Measurements from ENCODE around the gene HTR3D.

DNA sequence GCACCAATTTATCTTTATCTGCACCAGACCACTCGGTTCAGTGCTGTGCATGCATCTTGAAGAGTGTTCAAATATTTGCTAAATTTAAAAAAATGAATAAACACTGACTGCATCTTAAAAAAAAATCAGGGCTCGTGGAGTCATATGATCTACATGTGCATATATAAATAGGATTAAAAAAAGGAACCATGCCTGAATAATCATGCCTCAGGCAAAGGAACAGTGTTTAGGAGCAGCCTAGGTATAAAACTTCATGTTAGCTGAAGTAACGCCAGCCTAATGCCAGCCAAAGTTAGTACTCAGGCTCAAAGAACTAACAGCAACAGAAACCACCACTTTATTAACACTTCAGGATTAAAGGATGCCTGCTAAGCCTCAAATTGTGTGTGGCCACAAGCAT, 23.4 kb upstream of the HTR3D start:
- TF ChIP-seq EP300 (conservative IDR thresholded peaks at IDR 0.05; ENCODE audit: poor library complexity, severe bottlenecking): no peak
- no peak for TF ChIP-seq CTCF (IDR thresholded peaks at IDR 0.05; ENCODE audit: poor library complexity, severe bottlenecking)
- TF ChIP-seq TAF1 (IDR thresholded peaks at IDR 0.05; ENCODE audit: low read depth): no peak
- TF ChIP-seq POLR2AphosphoS5 (IDR thresholded peaks at IDR 0.05): no peak
- TF ChIP-seq, protein P1, sequence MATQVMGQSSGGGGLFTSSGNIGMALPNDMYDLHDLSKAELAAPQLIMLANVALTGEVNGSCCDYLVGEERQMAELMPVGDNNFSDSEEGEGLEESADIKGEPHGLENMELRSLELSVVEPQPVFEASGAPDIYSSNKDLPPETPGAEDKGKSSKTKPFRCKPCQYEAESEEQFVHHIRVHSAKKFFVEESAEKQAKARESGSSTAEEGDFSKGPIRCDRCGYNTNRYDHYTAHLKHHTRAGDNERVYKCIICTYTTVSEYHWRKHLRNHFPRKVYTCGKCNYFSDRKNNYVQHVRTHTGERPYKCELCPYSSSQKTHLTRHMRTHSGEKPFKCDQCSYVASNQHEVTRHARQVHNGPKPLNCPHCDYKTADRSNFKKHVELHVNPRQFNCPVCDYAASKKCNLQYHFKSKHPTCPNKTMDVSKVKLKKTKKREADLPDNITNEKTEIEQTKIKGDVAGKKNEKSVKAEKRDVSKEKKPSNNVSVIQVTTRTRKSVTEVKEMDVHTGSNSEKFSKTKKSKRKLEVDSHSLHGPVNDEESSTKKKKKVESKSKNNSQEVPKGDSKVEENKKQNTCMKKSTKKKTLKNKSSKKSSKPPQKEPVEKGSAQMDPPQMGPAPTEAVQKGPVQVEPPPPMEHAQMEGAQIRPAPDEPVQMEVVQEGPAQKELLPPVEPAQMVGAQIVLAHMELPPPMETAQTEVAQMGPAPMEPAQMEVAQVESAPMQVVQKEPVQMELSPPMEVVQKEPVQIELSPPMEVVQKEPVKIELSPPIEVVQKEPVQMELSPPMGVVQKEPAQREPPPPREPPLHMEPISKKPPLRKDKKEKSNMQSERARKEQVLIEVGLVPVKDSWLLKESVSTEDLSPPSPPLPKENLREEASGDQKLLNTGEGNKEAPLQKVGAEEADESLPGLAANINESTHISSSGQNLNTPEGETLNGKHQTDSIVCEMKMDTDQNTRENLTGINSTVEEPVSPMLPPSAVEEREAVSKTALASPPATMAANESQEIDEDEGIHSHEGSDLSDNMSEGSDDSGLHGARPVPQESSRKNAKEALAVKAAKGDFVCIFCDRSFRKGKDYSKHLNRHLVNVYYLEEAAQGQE (IDR thresholded peaks at IDR 0.05; ENCODE audit: borderline replicate concordance): no peak
